ENCODE data around the gene GUCA1A.

GUCA1A gene

DNA sequence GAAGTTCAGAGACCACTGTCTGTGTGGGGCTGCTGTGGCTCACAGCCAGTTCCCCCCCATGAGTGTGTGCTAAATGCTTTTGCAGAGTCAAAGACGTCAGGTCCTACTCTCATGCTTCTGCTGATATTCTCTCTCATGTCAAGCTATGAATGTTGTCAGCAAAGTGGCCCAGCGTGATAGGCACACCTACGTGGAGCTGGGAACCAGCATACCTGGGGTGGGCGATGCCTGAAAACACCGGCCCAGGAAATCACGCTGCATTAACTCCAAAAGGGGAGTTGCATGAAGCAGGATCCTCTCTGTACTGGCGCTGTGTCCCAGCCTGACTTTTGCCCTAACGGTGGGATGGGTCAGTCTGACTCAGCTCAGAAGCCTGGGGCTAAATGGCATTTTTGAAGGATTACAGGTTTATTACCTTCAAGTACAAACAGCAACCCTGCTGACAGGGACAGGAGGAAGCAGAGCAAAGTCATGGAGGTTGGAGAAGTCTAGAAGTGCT, 53.5 kb downstream of the GUCA1A start:
- TF ChIP-seq CTCF (IDR thresholded peaks at IDR 0.05; ENCODE audit: low read length, missing control alignments): no peak
- H3K4me3 ChIP-seq (replicated peaks; ENCODE audit: low read depth, low read length): no peak overlapping the region
- DNase-seq (ENCODE audit: low read depth): no peak

DNA sequence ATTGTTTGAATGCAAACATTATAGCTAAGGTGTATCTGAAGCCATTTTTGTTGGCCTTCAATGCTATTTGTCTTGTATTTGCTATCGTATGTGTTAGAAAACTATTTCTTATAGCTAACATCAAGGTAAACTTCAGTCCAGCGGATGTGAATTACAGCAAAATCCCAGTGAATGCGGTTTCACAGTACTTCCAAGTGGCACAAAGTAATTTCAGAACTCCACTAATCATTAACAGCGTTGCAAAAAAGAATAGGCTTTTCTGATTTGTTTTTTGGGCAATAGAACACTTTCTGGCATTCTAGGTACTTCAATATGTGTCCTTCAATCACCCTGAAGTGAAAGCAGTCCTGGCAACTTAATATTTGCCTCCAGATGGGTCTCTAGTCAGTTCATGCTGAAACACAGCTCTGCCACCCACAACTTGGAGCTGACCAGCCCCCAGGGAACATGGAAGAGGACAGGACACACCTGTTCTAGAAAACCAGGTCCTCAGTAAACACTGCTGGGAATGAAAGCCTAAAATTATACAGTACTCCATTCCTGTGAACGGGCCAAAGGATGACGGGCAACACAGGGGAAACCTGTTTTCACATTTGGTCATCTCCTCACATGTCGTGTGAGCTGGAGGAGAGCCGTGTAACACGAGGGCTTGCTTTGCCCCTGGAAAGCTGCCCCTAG, 54.1 kb downstream of the GUCA1A start:
- TF ChIP-seq CTCF (IDR thresholded peaks at IDR 0.05; ENCODE audit: low read length, missing control alignments): no peak
- no peak overlapping the region for H3K4me3 ChIP-seq (replicated peaks; ENCODE audit: low read depth, low read length)
- DNase-seq (ENCODE audit: low read depth): no peak

GRCh38 chr6:42228305-42228704, 55.1 kb downstream of the GUCA1A start:
- no peak for TF ChIP-seq CTCF (IDR thresholded peaks at IDR 0.05; ENCODE audit: low read length, missing control alignments)

More at GRCh38 chr6:42228305-42228704, 55.1 kb downstream of the GUCA1A start:
- DNase-seq (ENCODE audit: low read depth): no peak
- H3K4me3 ChIP-seq (replicated peaks; ENCODE audit: low read depth, low read length): no peak overlapping the region
